Thymus (tissue), 11 donors: ENCODE data around the gene PLBD1. TPM values are rescaled to one million over a fixed set of nuclear protein-coding genes. Genes with fewer than 3 reads are reported as not detected.
A peak's percentile ranks its signal among the peaks of the same experiment; 100 is the strongest.

Source experiments
- DNase-seq, 9 donors: peaks; one replicate each; pipeline ENCODE4 v3.0.0-alpha.2; 2013; ENCODE audit warnings: low spot score in 9 of 9, low read depth in 6 of 9, missing footprints in 1 of 9
- H3K27ac ChIP-seq, 2 donors: one replicate each; pipeline ENCODE4 v1.5.1; 2013; ENCODE audit warnings: control low read depth in 1 of 2, low read depth in 1 of 2, low read length in 1 of 2, mild to moderate bottlenecking in 1 of 2, moderate library complexity in 1 of 2
- H3K27me3 ChIP-seq, 2 donors: one replicate each; pipeline ENCODE4 v1.5.1; 2013; ENCODE audit warnings: low read length in 1 of 2; ENCODE audit not compliant: control insufficient read depth in 2 of 2, insufficient read depth in 1 of 2
- H3K36me3 ChIP-seq, 2 donors: one replicate each; pipeline ENCODE4 v1.5.1; 2013; ENCODE audit warnings: low read length in 1 of 2, mild to moderate bottlenecking in 1 of 2, moderate library complexity in 1 of 2; ENCODE audit not compliant: control insufficient read depth in 2 of 2, insufficient read depth in 2 of 2
- H3K4me1 ChIP-seq, 2 donors: one replicate each; pipeline ENCODE4 v1.5.1; 2013; ENCODE audit warnings: low read length in 2 of 2; ENCODE audit not compliant: control insufficient read depth in 2 of 2, insufficient read depth in 2 of 2
- H3K4me3 ChIP-seq, 2 donors: one replicate each; pipeline ENCODE4 v1.5.1; 2013; ENCODE audit warnings: low read length in 2 of 2, control low read depth in 1 of 2, mild to moderate bottlenecking in 1 of 2
- H3K9me3 ChIP-seq, 2 donors: one replicate each; pipeline ENCODE4 v1.5.1; 2013; ENCODE audit warnings: low read length in 1 of 2, mild to moderate bottlenecking in 1 of 2; ENCODE audit not compliant: control insufficient read depth in 2 of 2, insufficient read depth in 1 of 2
- WGBS: extraction: QIAGEN DNeasy Blood & Tissue Kit; methylation state at CpG from one replicate; pipeline ENCODE4 v1.1.7; 2013; 5-methylcytosine and 5-hydroxymethylcytosine counted together
- polyA plus RNA-seq: library from polyadenylated mRNA; stranded (reverse); fragments of 200-250 nt; gene quantifications from one replicate; pipeline ENCODE4 v1.2.3, GENCODE V29; 2013
- total RNA-seq: library from RNA; stranded (reverse); fragments of 120-200 nt; gene quantifications from one replicate; pipeline ENCODE4 v1.2.4, GENCODE V29; 2013
- donor health status: healthy.

The PLBD1 gene
- total and polyA plus RNA-seq, 2 donors, result 6.5 to 9.5 TPM

DNA sequence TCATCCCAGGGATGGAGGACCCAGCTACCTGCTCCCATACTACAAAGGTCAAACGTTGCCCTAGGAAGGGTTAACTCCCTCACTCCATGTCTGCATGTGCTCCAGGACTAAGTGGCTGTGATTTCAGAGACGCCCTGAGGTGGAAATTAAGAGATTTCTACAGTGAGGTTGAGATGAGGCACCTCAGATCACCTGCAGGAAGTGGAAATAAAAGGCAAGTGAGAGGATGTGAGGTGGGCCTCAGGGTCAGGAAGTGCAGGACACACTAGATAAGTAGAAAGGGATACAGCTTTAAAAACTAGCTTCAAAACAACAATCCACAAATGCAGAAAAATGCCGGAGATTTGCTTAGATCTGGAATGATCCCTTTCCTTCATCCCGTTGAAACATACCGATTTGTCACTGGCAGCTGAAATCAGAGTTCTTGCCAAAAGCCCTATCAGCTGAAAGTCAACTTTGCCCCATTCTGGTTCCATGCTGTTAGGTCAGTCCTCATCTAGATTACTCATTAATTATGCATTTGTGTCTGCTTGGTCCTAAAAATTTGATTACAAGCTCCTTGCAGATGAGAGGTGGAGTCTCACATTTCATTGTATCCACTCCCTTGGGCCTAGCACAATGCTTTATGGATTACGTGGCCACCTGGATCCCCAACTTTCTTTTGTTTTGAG, 6.6 kb downstream of the PLBD1 start:
- WGBS, result 66% methylated on average over 6 of the region's 6 CpGs
- Histone ChIP-seq H3K36me3 (no peaks in the 10 kb centered on the region), H3K9me3 (no peaks in the 10 kb centered on the region), H3K4me1 (no peaks in the 10 kb centered on the region), H3K27me3 (peaks cover 0 to 4% of the 10 kb centered on the region in 2 donors), H3K27ac (no peak overlapping the region), H3K4me3 (no peak overlapping the region)
- no peak for DNase-seq

DNA sequence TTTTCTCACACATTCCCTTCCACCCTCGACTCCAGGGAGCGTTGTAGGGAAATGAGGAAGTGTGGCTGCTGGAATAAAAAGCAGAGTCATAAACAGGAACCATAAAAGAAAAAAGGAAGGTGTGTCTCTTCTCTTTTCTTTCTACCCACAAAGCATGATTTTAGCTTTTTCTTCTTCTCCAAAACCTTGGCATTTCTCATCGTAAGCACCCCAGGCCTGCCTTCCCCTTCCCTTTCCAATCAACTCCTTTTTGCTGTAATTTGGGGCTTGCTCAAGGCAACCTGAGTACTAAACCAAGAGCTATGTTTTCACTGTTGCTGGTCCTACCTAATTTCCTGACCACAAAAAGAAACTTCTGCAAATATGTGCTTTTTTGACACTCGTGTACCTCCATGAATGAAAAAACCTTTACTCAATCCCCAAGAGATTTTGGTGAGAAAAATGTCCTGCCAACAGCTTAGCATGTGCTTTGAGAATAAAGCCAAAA, 9.2 kb downstream of the PLBD1 start:
- Histone ChIP-seq H3K27ac (no peak overlapping the region), H3K36me3 (no peaks in the 10 kb centered on the region), H3K4me1 (peaks cover 0 to 2% of the 10 kb centered on the region in 2 donors), H3K4me3 (no peak overlapping the region), H3K27me3 (no peaks in the 10 kb centered on the region), H3K9me3 (no peaks in the 10 kb centered on the region)
- no peak for DNase-seq
- WGBS, result 11% methylated on average over 4 of the region's 4 CpGs

DNA sequence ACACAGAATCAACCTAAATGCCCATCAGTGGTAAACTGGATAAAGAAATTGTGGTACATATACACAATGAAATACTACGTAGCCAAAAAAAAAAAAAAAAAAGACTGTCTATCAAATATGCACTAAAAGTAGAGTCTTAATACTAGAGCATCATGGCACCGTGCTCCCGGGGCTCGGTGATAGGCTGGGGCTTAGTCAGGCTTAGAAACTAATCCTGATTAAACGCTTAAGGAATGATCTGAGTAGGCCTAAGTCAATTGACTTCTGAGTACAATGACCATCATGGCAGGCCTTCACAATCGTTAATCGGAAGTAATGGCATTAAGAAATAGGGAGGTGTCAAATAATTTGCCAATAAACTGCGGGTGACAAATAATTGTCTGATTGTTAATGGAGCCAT, 9.7 kb downstream of the PLBD1 start:
- H3K27ac ChIP-seq, result no peak overlapping the region
- H3K36me3 ChIP-seq, result no peaks in the 10 kb centered on the region
- WGBS, result 86% methylated on average over 8 of the region's 8 CpGs
- H3K4me3 ChIP-seq, result no peak overlapping the region
- no peak for DNase-seq
- peaks cover 0 to 2% of the 10 kb centered on the region in 2 donors for H3K4me1 ChIP-seq
- H3K9me3 ChIP-seq, result no peaks in the 10 kb centered on the region
- H3K27me3 ChIP-seq, result no peaks in the 10 kb centered on the region

DNA sequence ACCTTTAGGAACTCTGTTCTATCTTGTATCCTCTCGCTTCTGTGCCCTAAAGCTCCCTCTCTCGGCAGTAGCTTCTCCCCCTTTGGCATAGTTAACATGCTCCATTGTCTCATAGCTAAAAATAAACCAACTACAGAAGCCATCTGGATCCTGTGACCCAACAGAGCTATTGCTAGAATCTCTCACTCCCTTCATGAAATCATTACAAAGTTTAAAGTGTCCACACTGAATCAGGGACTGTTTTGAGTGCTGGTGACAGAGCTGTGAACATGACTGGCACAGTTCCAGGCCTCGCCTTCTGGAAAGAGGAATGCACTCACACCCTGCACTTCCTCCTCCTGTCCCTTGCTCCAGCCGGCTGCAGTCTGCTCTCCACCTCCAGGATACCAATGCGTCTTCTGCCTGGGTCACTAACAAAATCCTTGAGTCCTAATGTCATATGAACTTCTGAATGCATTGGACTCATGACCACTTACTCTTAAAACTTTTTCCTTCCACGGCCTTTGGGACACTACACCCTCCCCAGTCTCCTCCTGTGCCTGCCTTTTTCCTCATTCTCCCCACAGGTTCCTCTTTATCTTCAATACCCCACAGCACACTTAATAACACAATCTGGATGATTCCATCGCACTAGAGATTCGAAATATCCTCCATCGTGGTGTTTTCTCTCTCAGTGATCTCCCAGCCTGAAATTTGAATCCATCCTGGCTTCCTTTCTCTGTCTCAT, 13.2 kb downstream of the PLBD1 start:
- Histone ChIP-seq H3K9me3 (no peaks in the 10 kb centered on the region), H3K4me1 (peaks cover 0 to 2% of the 10 kb centered on the region in 2 donors), H3K36me3 (no peaks in the 10 kb centered on the region), H3K4me3 (no peak overlapping the region), H3K27ac (no peak overlapping the region), H3K27me3 (no peaks in the 10 kb centered on the region)
- WGBS, result 52% methylated on average over 9 of the region's 9 CpGs
- DNase-seq, result peak in 1 of 9 donors; percentile 16

DNA sequence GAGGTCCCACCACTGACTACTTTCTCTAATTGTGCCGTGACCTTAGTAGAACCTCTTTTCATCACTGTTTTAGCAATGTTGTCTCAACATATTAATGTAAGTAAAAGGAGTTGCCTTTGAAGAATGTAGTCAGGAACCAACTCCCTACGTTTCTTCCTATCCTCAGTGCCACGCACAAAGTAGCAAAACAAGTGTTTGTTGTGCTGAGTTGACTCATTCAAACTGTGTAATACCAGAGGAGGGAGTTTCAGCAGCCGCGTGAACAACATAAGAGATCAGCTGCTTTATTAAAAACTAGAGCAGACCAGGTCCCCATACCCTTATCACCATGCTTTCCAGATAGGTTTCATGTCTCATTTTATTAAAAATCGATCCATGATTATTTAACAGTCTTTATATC, 19.1 kb downstream of the PLBD1 start:
- Histone ChIP-seq H3K4me1 (no peaks in the 10 kb centered on the region), H3K36me3 (no peaks in the 10 kb centered on the region), H3K27me3 (no peaks in the 10 kb centered on the region), H3K4me3 (no peak overlapping the region), H3K9me3 (no peaks in the 10 kb centered on the region), H3K27ac (no peak overlapping the region)
- DNase-seq, result no peak
- 95% methylated on average over 6 of the region's 6 CpGs for WGBS

DNA sequence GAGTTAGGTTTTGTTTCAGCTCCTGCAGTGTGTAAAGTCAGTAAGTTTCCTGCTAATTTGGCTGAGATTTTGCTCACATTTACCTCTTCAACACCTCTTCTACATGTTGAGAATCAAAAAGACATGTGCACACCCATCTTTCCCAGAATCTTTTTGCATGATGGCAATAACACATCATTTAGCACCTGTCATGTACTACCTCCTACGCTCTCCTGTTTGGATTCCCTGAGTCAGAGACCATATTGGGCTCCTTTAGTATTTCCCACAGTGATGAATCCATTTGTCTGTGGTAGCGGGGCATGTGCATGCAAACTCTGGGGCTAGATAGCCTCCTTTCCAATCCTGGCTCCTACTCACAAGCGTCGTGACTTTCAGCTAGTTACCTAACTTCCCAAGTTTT, 20.1 kb downstream of the PLBD1 start:
- WGBS, result 95% methylated on average over 4 of the region's 4 CpGs
- no peaks in the 10 kb centered on the region for H3K9me3 ChIP-seq
- no peaks in the 10 kb centered on the region for H3K36me3 ChIP-seq
- no peaks in the 10 kb centered on the region for H3K27me3 ChIP-seq
- DNase-seq, result no peak
- H3K27ac ChIP-seq, result no peak overlapping the region
- no peaks in the 10 kb centered on the region for H3K4me1 ChIP-seq
- no peak overlapping the region for H3K4me3 ChIP-seq

DNA sequence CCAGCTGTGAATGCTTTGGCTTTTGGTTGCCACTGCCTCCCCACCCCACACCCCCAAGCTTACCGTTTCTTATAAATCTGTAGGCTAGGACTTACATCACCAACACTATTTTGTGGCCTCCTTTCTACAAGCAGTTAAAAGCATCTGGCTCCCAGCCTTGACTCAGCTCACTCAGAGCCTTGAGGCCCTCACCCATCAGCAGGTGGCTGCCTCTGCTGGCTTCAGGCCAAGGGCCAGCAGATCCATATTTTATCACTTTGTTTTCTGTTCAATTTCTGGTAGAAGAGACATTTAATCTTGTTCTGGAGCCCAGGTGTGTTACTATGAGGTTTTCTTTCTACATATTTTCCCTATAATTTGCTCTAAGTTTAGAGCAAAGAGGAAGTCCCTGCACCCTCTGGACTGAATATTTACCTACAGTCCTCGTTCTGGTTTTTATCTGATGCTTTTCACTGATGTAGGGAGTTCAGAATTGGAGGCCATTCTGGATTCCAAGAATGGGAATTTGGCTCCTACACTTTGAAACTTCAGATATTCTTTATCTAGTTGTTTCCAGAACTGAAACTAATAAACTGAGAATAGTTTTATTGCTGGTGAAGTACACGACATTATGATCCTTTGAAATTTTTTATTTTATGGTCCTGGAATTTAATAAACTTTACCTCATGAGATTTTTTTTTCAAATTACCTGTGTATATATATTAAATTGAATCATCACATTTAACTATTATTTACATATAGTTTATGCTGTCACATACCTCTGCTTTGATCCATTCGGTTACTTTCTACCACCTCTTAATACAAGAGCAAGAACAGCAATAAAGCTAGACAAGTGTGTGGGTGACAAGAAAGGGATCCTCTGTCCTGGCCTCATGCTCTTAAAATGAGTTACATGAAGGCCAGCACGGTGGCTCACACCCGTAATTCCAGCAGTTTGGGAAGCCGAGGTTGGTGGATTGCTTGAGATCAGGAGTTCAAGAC, 22.2 kb downstream of the PLBD1 start:
- Histone ChIP-seq H3K27ac (no peak overlapping the region), H3K36me3 (no peaks in the 10 kb centered on the region), H3K27me3 (no peaks in the 10 kb centered on the region), H3K4me3 (no peak overlapping the region), H3K9me3 (no peaks in the 10 kb centered on the region), H3K4me1 (no peaks in the 10 kb centered on the region)
- 93% methylated on average over 7 of the region's 7 CpGs for WGBS
- no peak for DNase-seq

DNA sequence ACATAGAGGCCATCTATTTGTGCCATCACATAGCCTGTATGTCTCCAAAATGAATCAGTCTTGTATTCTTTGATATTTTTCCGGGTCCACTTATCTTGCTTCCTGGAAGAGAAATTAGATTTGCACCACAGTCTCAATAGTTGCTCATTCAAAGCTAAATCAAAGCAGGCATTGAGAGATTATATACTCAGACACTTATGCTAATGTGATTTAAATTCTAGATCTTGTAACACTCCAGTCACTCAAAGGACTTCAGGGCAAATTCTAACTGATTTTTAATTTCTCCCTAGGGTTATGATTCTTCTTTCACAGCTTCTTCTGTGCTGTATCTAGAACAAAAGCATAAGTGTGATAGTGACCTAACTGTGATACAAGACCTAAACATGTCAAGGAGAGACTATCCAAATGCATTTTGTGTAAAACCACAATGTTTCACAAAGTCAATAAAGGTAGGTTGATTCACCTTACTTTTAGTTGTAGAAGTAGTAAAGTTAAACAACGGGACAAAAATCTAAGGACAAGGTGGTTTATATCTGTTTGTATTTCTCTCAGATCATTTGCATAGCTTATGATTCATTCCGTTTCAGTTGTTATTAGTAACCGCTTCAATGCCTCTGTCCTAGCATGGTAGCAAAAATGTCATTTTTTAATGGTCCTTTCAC, 26.8 kb downstream of the PLBD1 start:
- H3K9me3 ChIP-seq, result no peaks in the 10 kb centered on the region
- DNase-seq, result no peak
- H3K4me1 ChIP-seq, result no peaks in the 10 kb centered on the region
- no peaks in the 10 kb centered on the region for H3K36me3 ChIP-seq
- no peaks in the 10 kb centered on the region for H3K27me3 ChIP-seq
- no peak overlapping the region for H3K27ac ChIP-seq
- H3K4me3 ChIP-seq, result no peak overlapping the region
- 85% methylated on average over 4 of the region's 4 CpGs for WGBS
